Ovary (tissue), 3 donors: ENCODE measurements around the gene SHPK.

Experiments
- EP300 ChIP-seq: sonication (generic); formaldehyde crosslinking; IDR thresholded peaks from one replicate; pipeline ENCODE4 v1.6.1; 2017; ENCODE audit warnings: antibody characterized with exemption
- TF ChIP-seq, protein P1 (sequence below), 3 donors: fragments of 450-650 bp in 2 of 3; fragments of 200-600 bp in 1 of 3; IDR thresholded peaks; one replicate each; pipeline versions ENCODE4 v1.5.1 to v1.8.0; 2016 to 2022; ENCODE audit warnings: antibody characterized with exemption in 3 of 3, mild to moderate bottlenecking in 1 of 3
- donor health status: DM: no; HTN: no; CAD: no.

DNA sequence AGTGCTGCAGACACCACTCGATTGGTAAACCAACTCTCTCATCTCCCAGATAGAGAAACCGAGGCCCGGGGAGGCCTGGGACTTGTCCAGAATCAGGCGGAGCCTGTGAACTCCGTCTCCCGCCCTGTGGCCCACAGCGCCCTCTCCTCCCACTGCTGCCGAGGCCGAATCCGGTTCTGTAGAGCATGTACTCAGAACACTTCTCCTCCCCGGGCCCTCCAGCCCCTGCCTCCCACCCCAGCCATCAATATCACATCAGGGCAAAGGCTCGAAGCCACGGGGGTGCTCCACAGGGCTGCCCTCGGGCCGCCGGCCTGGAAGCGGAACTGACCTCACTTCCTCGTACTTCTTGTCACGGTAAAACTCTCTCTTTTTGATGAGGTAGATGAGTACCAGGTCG is 45.5 kb upstream of the SHPK start:
- TF ChIP-seq, protein P1, sequence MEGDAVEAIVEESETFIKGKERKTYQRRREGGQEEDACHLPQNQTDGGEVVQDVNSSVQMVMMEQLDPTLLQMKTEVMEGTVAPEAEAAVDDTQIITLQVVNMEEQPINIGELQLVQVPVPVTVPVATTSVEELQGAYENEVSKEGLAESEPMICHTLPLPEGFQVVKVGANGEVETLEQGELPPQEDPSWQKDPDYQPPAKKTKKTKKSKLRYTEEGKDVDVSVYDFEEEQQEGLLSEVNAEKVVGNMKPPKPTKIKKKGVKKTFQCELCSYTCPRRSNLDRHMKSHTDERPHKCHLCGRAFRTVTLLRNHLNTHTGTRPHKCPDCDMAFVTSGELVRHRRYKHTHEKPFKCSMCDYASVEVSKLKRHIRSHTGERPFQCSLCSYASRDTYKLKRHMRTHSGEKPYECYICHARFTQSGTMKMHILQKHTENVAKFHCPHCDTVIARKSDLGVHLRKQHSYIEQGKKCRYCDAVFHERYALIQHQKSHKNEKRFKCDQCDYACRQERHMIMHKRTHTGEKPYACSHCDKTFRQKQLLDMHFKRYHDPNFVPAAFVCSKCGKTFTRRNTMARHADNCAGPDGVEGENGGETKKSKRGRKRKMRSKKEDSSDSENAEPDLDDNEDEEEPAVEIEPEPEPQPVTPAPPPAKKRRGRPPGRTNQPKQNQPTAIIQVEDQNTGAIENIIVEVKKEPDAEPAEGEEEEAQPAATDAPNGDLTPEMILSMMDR (IDR thresholded peaks at IDR 0.05), result no peak
- no peak for TF ChIP-seq EP300
